Left cardiac atrium (tissue), 4 donors: ENCODE data around the gene SLAMF7. TPM values are rescaled to one million over a fixed set of nuclear protein-coding genes. Genes with fewer than 3 reads are reported as not detected.
"Not testable (repeated sequence)": the region's sequence is repeated elsewhere in the genome, so short reads cannot be mapped to it uniquely, and the experiment has no call there.

Experiments
- ATAC-seq, 2 donors: fragments of 200-7000 bp; cut with Tn5 transposase; one replicate each; pipeline ENCODE4 v1.9.1; 2020; ENCODE audit warnings: mild to moderate bottlenecking in 2 of 2, moderate library complexity in 2 of 2
- DNase-seq: peaks from one replicate; pipeline ENCODE4 v3.0.0-alpha.2; 2020
- intact Hi-C, 2 donors: fragments of 100-400 bp; cut with DNase I; formaldehyde crosslinking; loops; one replicate each; pipeline versions ENCODE4 v1.14.1 to v1.15.1; 2022 to 2023
- long read RNA-seq: library from polyadenylated mRNA; unstranded; transcript quantifications from one replicate; pipeline ENCODE4 v2.0.0, GENCODE V29; 2021
- total RNA-seq, 2 donors: library from RNA; stranded (reverse); fragmentation: NEBNext Ultra II Directional; extraction: Animal tissue kit (Norgen Biotek cat#: 25700); gene quantifications; one replicate each; pipeline ENCODE4 v1.2.1, GENCODE V29; 2021
- donor health status: DM: no; HTN: yes; CAD: no.
- donor health status: DM: no; HTN: yes; CAD: no; lungs with severe emphysema.
- donor health status: DM: yes; HTN: yes; CAD: no.
- donor health status: Dilated cardiomyopathy.

The SLAMF7 gene
- total RNA-seq = 1 to 10 TPM in 1 of 2 donors, under 1 TPM in 1; 0.68 to 1.9 TPM
- long read RNA-seq = 0 reads

GRCh38 chr1:160739098-160739511 is at the start of gene SLAMF7:
Gene SLAMF7, plus strand, starts transcription at chr1:160739247. Its CDS starts 55 bp downstream, at chr1:160739302.
- DNase-seq = no peak
- intact Hi-C loops = no loop called here
- peak; percentile 39 to 53 for ATAC-seq

- intact Hi-C loops, ATAC-seq, DNase-seq: not testable (repeated sequence)
Observed at GRCh38 chr1:160692390-160692789, 46.7 kb upstream of the SLAMF7 start.

- intact Hi-C loops = no loop called here
- no peak for ATAC-seq
Observed at GRCh38 chr1:160702100-160702499, 36.9 kb upstream of the SLAMF7 start.

GRCh38 chr1:160704250-160704649 is 34.8 kb upstream of the SLAMF7 start:
- DNase-seq (no peak), ATAC-seq (peak; percentile 19 to 79)
- intact Hi-C loops = no loop called here

More at GRCh38 chr1:160702100-160702499, 36.9 kb upstream of the SLAMF7 start:
- DNase-seq = no peak

GRCh38 chr1:160705212-160705621 is 33.8 kb upstream of the SLAMF7 start:
- intact Hi-C loops, DNase-seq: not testable (repeated sequence)
- peak; percentile 30 to 76 for ATAC-seq

- no peak for ATAC-seq
- no peak for DNase-seq
- intact Hi-C loops = no loop called here
Observed at GRCh38 chr1:160705742-160706141, 33.3 kb upstream of the SLAMF7 start.

- ATAC-seq (no peak), DNase-seq (no peak)
Observed at GRCh38 chr1:160706526-160707235, 32.4 kb upstream of the SLAMF7 start.

GRCh38 chr1:160707236-160708064 is 31.6 kb upstream of the SLAMF7 start:
- intact Hi-C loops = no loop called here
- ATAC-seq (no peak), DNase-seq (no peak)

More at GRCh38 chr1:160706526-160707235, 32.4 kb upstream of the SLAMF7 start:
- intact Hi-C loops = no loop called here

GRCh38 chr1:160708118-160708517 is 30.9 kb upstream of the SLAMF7 start:
- intact Hi-C loops = no loop called here
- DNase-seq (no peak), ATAC-seq (peak in 1 of 2 donors; percentile 42)

GRCh38 chr1:160708801-160709200 is 30.2 kb upstream of the SLAMF7 start:
- ATAC-seq (no peak), DNase-seq (no peak)
- intact Hi-C loops = no loop called here

GRCh38 chr1:160709715-160710114 is 29.3 kb upstream of the SLAMF7 start:
- no peak for ATAC-seq
- intact Hi-C loops = no loop called here
- DNase-seq = no peak

- ATAC-seq = no peak
- intact Hi-C loops = no loop called here
- no peak for DNase-seq
Observed at GRCh38 chr1:160710517-160711252, 28.4 kb upstream of the SLAMF7 start.

- DNase-seq (no peak), ATAC-seq (no peak)
- intact Hi-C loops = no loop called here
Observed at GRCh38 chr1:160711276-160711601, 27.8 kb upstream of the SLAMF7 start.

- DNase-seq (no peak), ATAC-seq (peak; percentile 39 to 54)
- intact Hi-C loops = no loop called here
Observed at GRCh38 chr1:160711602-160712311, 27.3 kb upstream of the SLAMF7 start, which contains the start of gene CD48. Gene CD48, minus strand, starts transcription at chr1:160711822. Its CDS starts 59 bp downstream, at chr1:160711763.

- DNase-seq, intact Hi-C loops: not testable (repeated sequence)
- ATAC-seq = peak in 1 of 2 donors; percentile 62
Observed at GRCh38 chr1:160712525-160713080, 26.4 kb upstream of the SLAMF7 start.

GRCh38 chr1:160713161-160713560 is 25.9 kb upstream of the SLAMF7 start:
- ATAC-seq (no peak), DNase-seq (no peak)
- intact Hi-C loops = no loop called here

- ATAC-seq = peak in 1 of 2 donors; percentile 12
- DNase-seq, intact Hi-C loops: not testable (repeated sequence)
Observed at GRCh38 chr1:160714034-160714648, 24.9 kb upstream of the SLAMF7 start.

GRCh38 chr1:160716013-160716412 is 23.0 kb upstream of the SLAMF7 start:
- intact Hi-C loops = no loop called here
- DNase-seq = no peak

More at GRCh38 chr1:160716013-160716412, 23.0 kb upstream of the SLAMF7 start:
- ATAC-seq = no peak
